Glutamatergic neuron (in vitro differentiated cells): ENCODE results near the gene RAB11FIP3. TPM values are rescaled to one million over a fixed set of nuclear protein-coding genes. Genes with fewer than 3 reads are reported as not detected.

Experiments used
- DNase-seq: peaks from one replicate; pipeline ENCODE4 v3.0.0; 2022
- H3K27ac Mint-ChIP-seq: one replicate; pipeline ENCODE4 v1.8.0; 2020; ENCODE audit warnings: mild to moderate bottlenecking, mixed read lengths, inconsistent platforms; ENCODE audit not compliant: unreplicated experiment
- H3K27me3 Mint-ChIP-seq: one replicate; pipeline ENCODE4 v1.8.0; 2020; ENCODE audit warnings: mild to moderate bottlenecking, moderate library complexity, mixed read lengths, inconsistent platforms; ENCODE audit not compliant: unreplicated experiment
- H3K36me3 Mint-ChIP-seq: one replicate; pipeline ENCODE4 v1.8.0; 2020; ENCODE audit warnings: mild to moderate bottlenecking, mixed read lengths, inconsistent platforms; ENCODE audit not compliant: unreplicated experiment
- H3K4me1 Mint-ChIP-seq: one replicate; pipeline ENCODE4 v1.8.0; 2020; ENCODE audit warnings: mild to moderate bottlenecking, low read depth, mixed read lengths, inconsistent platforms; ENCODE audit not compliant: unreplicated experiment
- H3K4me3 Mint-ChIP-seq: one replicate; pipeline ENCODE4 v1.8.0; 2020; ENCODE audit warnings: mild to moderate bottlenecking, mixed read lengths, inconsistent platforms; ENCODE audit not compliant: unreplicated experiment
- H3K9me3 Mint-ChIP-seq: one replicate; pipeline ENCODE4 v1.8.0; 2020; ENCODE audit warnings: mild to moderate bottlenecking, moderate library complexity, mixed read lengths, inconsistent platforms; ENCODE audit not compliant: unreplicated experiment
- CTCF ChIP-seq: fragments of 200-600 bp; sonication (generic); IDR thresholded peaks from one replicate; pipeline ENCODE4 v1.5.0; 2021; ENCODE audit not compliant: partially characterized antibody, unreplicated experiment
- total RNA-seq: library from RNA; stranded (reverse); fragmentation: NEBNext Ultra II Directional; extraction: Animal tissue kit (Norgen Biotek cat#: 25700); gene quantifications from one replicate; pipeline ENCODE4 v1.2.1, GENCODE V29; 2021; ENCODE audit not compliant: unreplicated experiment

RAB11FIP3 gene
- total RNA-seq, 1 donor from 2014 or later = 103 TPM

GRCh38 chr16:519425-519824, 94.0 kb downstream of the RAB11FIP3 start:
- H3K36me3 Mint-ChIP-seq = no peaks in the 10 kb centered on the region
- no peak overlapping the region for H3K4me3 Mint-ChIP-seq
- no peak overlapping the region for H3K27ac Mint-ChIP-seq
- peaks cover 13% of the 10 kb centered on the region for H3K9me3 Mint-ChIP-seq
- H3K27me3 Mint-ChIP-seq = peaks cover 7% of the 10 kb centered on the region
- DNase-seq = no peak
- TF ChIP-seq CTCF = no peak
- H3K4me1 Mint-ChIP-seq = peaks cover 4% of the 10 kb centered on the region

GRCh38 chr16:519841-520687, 94.6 kb downstream of the RAB11FIP3 start:
- TF ChIP-seq CTCF = no peak
- Mint-ChIP-seq H3K4me1 (no peaks in the 10 kb centered on the region), H3K9me3 (peaks cover 13% of the 10 kb centered on the region), H3K4me3 (no peak overlapping the region), H3K36me3 (no peaks in the 10 kb centered on the region), H3K27me3 (peaks cover 7% of the 10 kb centered on the region), H3K27ac (no peak overlapping the region)
- no peak for DNase-seq

- no peak for TF ChIP-seq CTCF
- H3K4me3 Mint-ChIP-seq = no peak overlapping the region
- H3K9me3 Mint-ChIP-seq = peaks cover 17% of the 10 kb centered on the region
- no peaks in the 10 kb centered on the region for H3K36me3 Mint-ChIP-seq
- no peak for DNase-seq
- H3K27ac Mint-ChIP-seq = no peak overlapping the region
- peaks cover 7% of the 10 kb centered on the region for H3K27me3 Mint-ChIP-seq
- H3K4me1 Mint-ChIP-seq = peaks cover 6% of the 10 kb centered on the region
Observed at GRCh38 chr16:520847-521246, 95.4 kb downstream of the RAB11FIP3 start.

GRCh38 chr16:521381-522210, 96.1 kb downstream of the RAB11FIP3 start:
- H3K4me3 Mint-ChIP-seq = no peak overlapping the region
- peaks cover 9% of the 10 kb centered on the region for H3K27me3 Mint-ChIP-seq
- peaks cover 7% of the 10 kb centered on the region for H3K4me1 Mint-ChIP-seq
- no peaks in the 10 kb centered on the region for H3K36me3 Mint-ChIP-seq
- TF ChIP-seq CTCF = no peak
- peaks cover 19% of the 10 kb centered on the region for H3K9me3 Mint-ChIP-seq
- H3K27ac Mint-ChIP-seq = no peak overlapping the region
- DNase-seq = no peak
